ENCODE measurements around the gene CYP11A1.

Gene CYP11A1

GRCh38 chr15:74311734-74312444 is 55.6 kb downstream of the CYP11A1 start:
- H3K4me2 ChIP-seq (ENCODE audit: low read length): no peak overlapping the region
- no peaks in the 10 kb centered on the region for H3K36me3 ChIP-seq (ENCODE audit: insufficient read depth, low read length)
- no peak overlapping the region for H3K4me3 ChIP-seq (ENCODE audit: low read length)
- H3K9ac ChIP-seq (ENCODE audit: low read depth, low read length): no peak overlapping the region
- H3K27me3 ChIP-seq (ENCODE audit: control insufficient read depth, insufficient read depth, low read length): peaks cover 33% of the 10 kb centered on the region
- peaks cover 4% of the 10 kb centered on the region for H3K4me1 ChIP-seq (ENCODE audit: control insufficient read depth, insufficient read depth, low read length)
- H3K9me3 ChIP-seq (replicated peaks; ENCODE audit: low read length): no peaks in the 10 kb centered on the region

GRCh38 chr15:74307827-74308811 is 59.3 kb downstream of the CYP11A1 start:
- H3K4me3 ChIP-seq (ENCODE audit: low read length): no peak overlapping the region

GRCh38 chr15:74306781-74307217 is 60.6 kb downstream of the CYP11A1 start:
- no peak overlapping the region for H3K4me3 ChIP-seq (ENCODE audit: low read length)
- no peaks in the 10 kb centered on the region for H3K4me1 ChIP-seq (ENCODE audit: control insufficient read depth, insufficient read depth, low read length)
- no peak overlapping the region for H3K4me2 ChIP-seq (ENCODE audit: low read length)
- peaks cover 82% of the 10 kb centered on the region for H3K27me3 ChIP-seq (ENCODE audit: control insufficient read depth, insufficient read depth, low read length)
- H3K9me3 ChIP-seq (replicated peaks; ENCODE audit: low read length): no peaks in the 10 kb centered on the region
- H3K9ac ChIP-seq (ENCODE audit: low read depth, low read length): no peak overlapping the region
- no peaks in the 10 kb centered on the region for H3K36me3 ChIP-seq (ENCODE audit: insufficient read depth, low read length)

More at GRCh38 chr15:74307827-74308811, 59.3 kb downstream of the CYP11A1 start:
- Histone ChIP-seq H3K4me2 (ENCODE audit: low read length) (no peak overlapping the region), H3K9me3 (replicated peaks; ENCODE audit: low read length) (no peaks in the 10 kb centered on the region), H3K4me1 (ENCODE audit: control insufficient read depth, insufficient read depth, low read length) (no peaks in the 10 kb centered on the region), H3K36me3 (ENCODE audit: insufficient read depth, low read length) (no peaks in the 10 kb centered on the region), H3K27me3 (ENCODE audit: control insufficient read depth, insufficient read depth, low read length) (peaks cover 69% of the 10 kb centered on the region), H3K9ac (ENCODE audit: low read depth, low read length) (no peak overlapping the region)

- no peak overlapping the region for H3K4me3 ChIP-seq (ENCODE audit: low read length)
- H3K9ac ChIP-seq (ENCODE audit: low read depth, low read length): no peak overlapping the region
- H3K27me3 ChIP-seq (ENCODE audit: control insufficient read depth, insufficient read depth, low read length): peaks cover 85% of the 10 kb centered on the region
- no peaks in the 10 kb centered on the region for H3K9me3 ChIP-seq (replicated peaks; ENCODE audit: low read length)
- no peaks in the 10 kb centered on the region for H3K4me1 ChIP-seq (ENCODE audit: control insufficient read depth, insufficient read depth, low read length)
- H3K4me2 ChIP-seq (ENCODE audit: low read length): no peak overlapping the region
- H3K36me3 ChIP-seq (ENCODE audit: insufficient read depth, low read length): no peaks in the 10 kb centered on the region
Observed at GRCh38 chr15:74305687-74306086, 61.8 kb downstream of the CYP11A1 start.

GRCh38 chr15:74304431-74304830 is 63.0 kb downstream of the CYP11A1 start:
- Histone ChIP-seq H3K4me1 (ENCODE audit: control insufficient read depth, insufficient read depth, low read length) (no peaks in the 10 kb centered on the region), H3K9me3 (replicated peaks; ENCODE audit: low read length) (no peaks in the 10 kb centered on the region), H3K9ac (ENCODE audit: low read depth, low read length) (no peak overlapping the region), H3K4me2 (ENCODE audit: low read length) (no peak overlapping the region), H3K36me3 (ENCODE audit: insufficient read depth, low read length) (no peaks in the 10 kb centered on the region), H3K4me3 (ENCODE audit: low read length) (no peak overlapping the region), H3K27me3 (ENCODE audit: control insufficient read depth, insufficient read depth, low read length) (peaks cover 92% of the 10 kb centered on the region)

GRCh38 chr15:74303741-74304309 is 63.6 kb downstream of the CYP11A1 start:
- Histone ChIP-seq H3K9ac (ENCODE audit: low read depth, low read length) (no peak overlapping the region), H3K36me3 (ENCODE audit: insufficient read depth, low read length) (no peaks in the 10 kb centered on the region), H3K4me3 (ENCODE audit: low read length) (no peak overlapping the region), H3K9me3 (replicated peaks; ENCODE audit: low read length) (no peaks in the 10 kb centered on the region), H3K4me1 (ENCODE audit: control insufficient read depth, insufficient read depth, low read length) (no peaks in the 10 kb centered on the region), H3K4me2 (ENCODE audit: low read length) (no peak overlapping the region), H3K27me3 (ENCODE audit: control insufficient read depth, insufficient read depth, low read length) (peaks cover 92% of the 10 kb centered on the region)

GRCh38 chr15:74302821-74303359 is 64.6 kb downstream of the CYP11A1 start:
- Histone ChIP-seq H3K4me3 (ENCODE audit: low read length) (no peak overlapping the region), H3K4me1 (ENCODE audit: control insufficient read depth, insufficient read depth, low read length) (no peaks in the 10 kb centered on the region), H3K9me3 (replicated peaks; ENCODE audit: low read length) (no peaks in the 10 kb centered on the region), H3K27me3 (ENCODE audit: control insufficient read depth, insufficient read depth, low read length) (peaks cover 92% of the 10 kb centered on the region), H3K9ac (ENCODE audit: low read depth, low read length) (no peak overlapping the region), H3K4me2 (ENCODE audit: low read length) (no peak overlapping the region), H3K36me3 (ENCODE audit: insufficient read depth, low read length) (no peaks in the 10 kb centered on the region)

- no peak overlapping the region for H3K9ac ChIP-seq (ENCODE audit: low read depth, low read length)
- no peaks in the 10 kb centered on the region for H3K36me3 ChIP-seq (ENCODE audit: insufficient read depth, low read length)
- peaks cover 94% of the 10 kb centered on the region for H3K27me3 ChIP-seq (ENCODE audit: control insufficient read depth, insufficient read depth, low read length)
- H3K4me3 ChIP-seq (ENCODE audit: low read length): no peak overlapping the region
- no peaks in the 10 kb centered on the region for H3K4me1 ChIP-seq (ENCODE audit: control insufficient read depth, insufficient read depth, low read length)
- no peak overlapping the region for H3K4me2 ChIP-seq (ENCODE audit: low read length)
- no peaks in the 10 kb centered on the region for H3K9me3 ChIP-seq (replicated peaks; ENCODE audit: low read length)
Observed at GRCh38 chr15:74301583-74302361, 65.7 kb downstream of the CYP11A1 start.

- Histone ChIP-seq H3K27me3 (ENCODE audit: control insufficient read depth, insufficient read depth, low read length) (peaks cover 89% of the 10 kb centered on the region), H3K9ac (ENCODE audit: low read depth, low read length) (no peak overlapping the region), H3K9me3 (replicated peaks; ENCODE audit: low read length) (no peaks in the 10 kb centered on the region), H3K4me1 (ENCODE audit: control insufficient read depth, insufficient read depth, low read length) (no peaks in the 10 kb centered on the region), H3K4me2 (ENCODE audit: low read length) (no peak overlapping the region), H3K4me3 (ENCODE audit: low read length) (no peak overlapping the region), H3K36me3 (ENCODE audit: insufficient read depth, low read length) (no peaks in the 10 kb centered on the region)
Observed at GRCh38 chr15:74300057-74300795, 67.2 kb downstream of the CYP11A1 start.

- Histone ChIP-seq H3K9ac (ENCODE audit: low read depth, low read length) (no peak overlapping the region), H3K4me3 (ENCODE audit: low read length) (no peak overlapping the region), H3K27me3 (ENCODE audit: control insufficient read depth, insufficient read depth, low read length) (peaks cover 83% of the 10 kb centered on the region), H3K4me1 (ENCODE audit: control insufficient read depth, insufficient read depth, low read length) (no peaks in the 10 kb centered on the region), H3K36me3 (ENCODE audit: insufficient read depth, low read length) (no peaks in the 10 kb centered on the region), H3K9me3 (replicated peaks; ENCODE audit: low read length) (no peaks in the 10 kb centered on the region), H3K4me2 (ENCODE audit: low read length) (no peak overlapping the region)
Observed at GRCh38 chr15:74297887-74298286, 69.6 kb downstream of the CYP11A1 start.

All from skeletal muscle satellite cell (primary cell).